ENCODE measurements around the gene RTN4RL2.

RTN4RL2 gene

GRCh38 chr11:57457643-57458023, 2.7 kb upstream of the RTN4RL2 start:
- Histone ChIP-seq H3K27me3 (ENCODE audit: insufficient read depth, low read length) (peaks cover 4% of the 10 kb centered on the region; the same call in 1 of the 2 replicates), H3K9me3 (ENCODE audit: low read length) (no peaks in the 10 kb centered on the region), H3F3A (ENCODE audit: insufficient read depth, low read length) (no peaks in the 10 kb centered on the region), H4K20me1 (ENCODE audit: insufficient read depth, low read length) (no peaks in the 10 kb centered on the region), H3K9ac (ENCODE audit: low read length) (no peak overlapping the region), H3K4me1 (ENCODE audit: insufficient read depth, low read length, severe bottlenecking) (peaks cover 35% of the 10 kb centered on the region), H2AFZ (ENCODE audit: low read length) (no peak overlapping the region), H3K4me3 (ENCODE audit: low read depth, low read length, poor library complexity, severe bottlenecking) (no peak overlapping the region), H3K4me2 (ENCODE audit: low read length) (no peak overlapping the region), H3K79me2 (ENCODE audit: insufficient read depth, low read length) (no peaks in the 10 kb centered on the region), H3K9me2 (ENCODE audit: low read depth, low read length) (no peaks in the 10 kb centered on the region), H3K27ac (ENCODE audit: low read depth, low read length, poor library complexity, severe bottlenecking) (no peak overlapping the region), H3K36me3 (ENCODE audit: insufficient read depth, low read length) (no peaks in the 10 kb centered on the region)
- no peak for TF ChIP-seq EZH2 (IDR thresholded peaks at IDR 0.05; ENCODE audit: borderline replicate concordance, low read length)
- no peak for TF ChIP-seq CTCF (IDR thresholded peaks at IDR 0.05; ENCODE audit: low read length)

DNA sequence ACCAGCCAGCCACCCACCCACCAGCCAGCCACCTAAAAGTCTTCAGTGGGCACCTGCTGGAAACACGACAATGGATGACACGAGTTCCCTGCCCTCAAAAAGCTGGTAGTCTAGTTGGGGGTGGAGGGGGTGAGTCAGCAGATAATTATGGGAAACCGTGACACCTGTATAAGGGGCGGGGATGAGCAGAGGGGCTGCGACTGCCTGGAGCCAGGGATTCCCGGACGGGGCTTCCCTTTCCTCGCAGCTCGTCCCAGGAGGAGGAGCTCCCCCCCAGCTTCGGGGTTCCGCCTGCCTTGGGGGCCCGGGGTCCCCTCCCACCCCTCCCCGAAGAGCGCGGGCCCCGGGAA, 2.3 kb upstream of the RTN4RL2 start:
- Histone ChIP-seq H3K27ac (ENCODE audit: low read depth, low read length, poor library complexity, severe bottlenecking) (no peak overlapping the region), H3K9me2 (ENCODE audit: low read depth, low read length) (no peaks in the 10 kb centered on the region), H3K27me3 (ENCODE audit: insufficient read depth, low read length) (peaks cover under 1% of the 10 kb centered on the region; the same call in 1 of the 2 replicates), H3K4me2 (ENCODE audit: low read length) (0 out of 2 replicates have a peak overlapping the region, but pooled peaks have one; percentile 59), H3K9ac (ENCODE audit: low read length) (no peak overlapping the region), H3K4me1 (ENCODE audit: insufficient read depth, low read length, severe bottlenecking) (peaks cover 35% of the 10 kb centered on the region), H3K36me3 (ENCODE audit: insufficient read depth, low read length) (no peaks in the 10 kb centered on the region), H3K4me3 (ENCODE audit: low read depth, low read length, poor library complexity, severe bottlenecking) (no peak overlapping the region), H3K79me2 (ENCODE audit: insufficient read depth, low read length) (no peaks in the 10 kb centered on the region), H3F3A (ENCODE audit: insufficient read depth, low read length) (no peaks in the 10 kb centered on the region), H2AFZ (ENCODE audit: low read length) (no peak overlapping the region), H4K20me1 (ENCODE audit: insufficient read depth, low read length) (no peaks in the 10 kb centered on the region), H3K9me3 (ENCODE audit: low read length) (no peaks in the 10 kb centered on the region)
- TF ChIP-seq EZH2 (IDR thresholded peaks at IDR 0.05; ENCODE audit: borderline replicate concordance, low read length) (no peak), CTCF (IDR thresholded peaks at IDR 0.05; ENCODE audit: low read length) (no peak)

- Histone ChIP-seq H3K9me2 (ENCODE audit: low read depth, low read length) (no peaks in the 10 kb centered on the region), H3K4me3 (ENCODE audit: low read depth, low read length, poor library complexity, severe bottlenecking) (peak overlapping the region; percentile 10), H3K79me2 (ENCODE audit: insufficient read depth, low read length) (no peaks in the 10 kb centered on the region), H3K36me3 (ENCODE audit: insufficient read depth, low read length) (no peaks in the 10 kb centered on the region), H3K4me2 (ENCODE audit: low read length) (peak overlapping the region; percentile 59), H3K27me3 (ENCODE audit: insufficient read depth, low read length) (no peaks in the 10 kb centered on the region; the same call in 1 of the 2 replicates), H3K4me1 (ENCODE audit: insufficient read depth, low read length, severe bottlenecking) (peaks cover 35% of the 10 kb centered on the region), H3K27ac (ENCODE audit: low read depth, low read length, poor library complexity, severe bottlenecking) (no peak overlapping the region), H2AFZ (ENCODE audit: low read length) (no peak overlapping the region), H3K9me3 (ENCODE audit: low read length) (no peaks in the 10 kb centered on the region), H4K20me1 (ENCODE audit: insufficient read depth, low read length) (no peaks in the 10 kb centered on the region), H3F3A (ENCODE audit: insufficient read depth, low read length) (no peaks in the 10 kb centered on the region), H3K9ac (ENCODE audit: low read length) (no peak overlapping the region)
- TF ChIP-seq EZH2 (IDR thresholded peaks at IDR 0.05; ENCODE audit: borderline replicate concordance, low read length), result no peak
- peak; percentile 96 for TF ChIP-seq CTCF (IDR thresholded peaks at IDR 0.05; ENCODE audit: low read length)
These were observed 1.7 kb upstream of the RTN4RL2 start for GRCh38 chr11:57458410-57459163.
